Measurements from ENCODE around the gene PAK6.

Gene PAK6

GRCh38 chr15:40241269-40242212 is 2.7 kb downstream of the PAK6 start:
- DNase-seq, result no peak

DNA sequence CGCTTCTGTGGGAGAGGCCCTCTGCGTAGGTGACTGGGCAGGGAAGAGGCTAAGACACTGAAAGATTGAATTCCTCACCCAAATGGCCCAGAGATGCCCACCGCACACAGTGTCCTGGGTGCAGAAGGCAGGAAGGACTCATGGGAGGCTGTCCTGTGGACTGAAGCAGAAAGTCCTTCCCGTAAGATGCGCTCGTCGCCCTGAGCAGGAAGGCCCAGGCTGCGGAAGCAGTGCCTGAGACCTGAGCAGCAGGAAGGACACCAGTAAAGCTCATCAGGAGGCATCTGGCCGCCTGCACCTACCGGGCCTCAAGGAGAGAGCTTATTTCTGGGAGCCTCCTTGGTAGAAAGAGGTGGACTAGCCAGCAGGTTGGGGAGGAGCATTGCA is 3.3 kb downstream of the PAK6 start:
- DNase-seq, result no peak

GRCh38 chr15:40242601-40243000 is 3.7 kb downstream of the PAK6 start:
- no peak for DNase-seq

- no peak for DNase-seq
Measured at GRCh38 chr15:40243126-40243810, 4.4 kb downstream of the PAK6 start.

GRCh38 chr15:40244961-40245523 is 6.2 kb downstream of the PAK6 start:
- no peak for DNase-seq

DNA sequence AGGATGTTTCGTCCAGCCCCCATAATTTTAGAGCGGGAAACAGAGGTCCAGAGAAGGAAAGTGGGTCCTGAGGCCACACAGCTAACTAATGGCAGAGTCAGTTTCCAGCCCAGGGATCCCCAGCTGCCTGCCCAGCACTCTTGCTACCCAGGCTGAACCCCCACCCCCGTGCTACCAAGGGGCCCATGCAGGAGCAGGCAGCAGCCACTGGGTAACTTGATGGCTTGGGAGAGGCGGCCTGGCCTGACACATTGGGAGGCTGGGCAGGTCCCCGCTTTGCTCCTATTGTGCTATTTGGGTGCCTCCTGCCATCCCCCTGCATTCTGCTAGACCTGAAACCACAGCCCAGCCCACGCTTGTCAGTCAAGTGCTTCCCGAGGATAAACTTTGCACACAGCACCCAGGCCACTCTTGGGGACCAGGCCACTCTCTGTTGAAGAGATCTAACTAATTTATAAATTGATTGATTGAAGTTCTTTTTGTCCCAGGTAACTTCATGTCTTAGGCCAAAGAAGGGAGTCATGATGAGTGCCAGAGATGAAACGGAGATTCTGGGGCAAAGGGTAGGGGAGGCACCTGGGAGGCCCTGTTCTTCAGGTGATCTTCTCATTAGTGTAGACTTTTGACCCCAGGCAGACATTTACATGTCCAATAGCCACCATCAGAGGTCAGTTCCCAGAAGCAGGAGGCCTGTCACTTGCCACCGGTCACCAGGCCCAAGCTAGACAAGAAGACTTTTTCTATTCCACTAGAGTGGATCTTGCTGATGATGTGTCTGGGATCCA is 7.0 kb downstream of the PAK6 start:
- no peak for DNase-seq

GRCh38 chr15:40246496-40247280 is 7.8 kb downstream of the PAK6 start:
- DNase-seq, result no peak

GRCh38 chr15:40247406-40247971 is 8.6 kb downstream of the PAK6 start:
- no peak for DNase-seq

GRCh38 chr15:40248006-40248783 is 9.3 kb downstream of the PAK6 start:
- DNase-seq, result no peak

GRCh38 chr15:40249477-40250303 is 10.8 kb downstream of the PAK6 start:
- DNase-seq, result no peak

DNA sequence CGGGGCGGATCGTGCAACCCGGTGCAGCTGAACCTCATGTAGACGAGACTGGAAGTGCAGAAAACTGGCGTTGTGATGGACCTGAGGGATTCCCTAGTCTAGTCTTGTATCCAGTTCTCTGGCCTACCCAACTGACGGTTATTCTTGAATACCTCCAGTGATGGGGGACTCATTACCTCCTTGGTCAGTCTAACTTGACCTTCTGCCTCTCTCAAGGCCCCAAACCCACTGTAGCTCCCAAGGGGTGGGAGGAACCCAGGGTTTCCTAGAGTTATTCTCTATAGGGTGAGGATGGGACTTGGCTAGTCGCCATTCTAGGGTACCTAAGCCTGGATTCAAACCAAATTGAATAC is 11.4 kb downstream of the PAK6 start:
- DNase-seq, result no peak

- no peak for DNase-seq
Measured at GRCh38 chr15:40250771-40251483, 12.1 kb downstream of the PAK6 start.

- no peak for DNase-seq
Measured at GRCh38 chr15:40251486-40252140, 12.8 kb downstream of the PAK6 start.

DNA sequence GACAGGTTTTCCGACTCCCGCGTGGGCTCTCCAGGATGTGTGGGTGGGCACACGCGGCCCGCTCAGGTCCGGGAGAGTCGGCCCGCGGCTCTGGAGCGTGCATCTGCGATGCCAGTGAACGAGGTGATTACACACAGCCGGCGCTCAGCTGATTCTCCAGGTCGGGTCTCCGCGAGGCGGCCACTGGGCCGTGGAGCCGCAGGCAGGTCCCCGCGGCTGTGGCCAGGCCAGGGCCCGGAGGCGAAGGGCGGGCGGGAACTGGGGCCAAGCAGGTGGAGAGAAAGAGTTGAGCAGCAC is 13.2 kb downstream of the PAK6 start:
- no peak for DNase-seq

- DNase-seq, result peak; percentile 35
Measured at GRCh38 chr15:40252438-40253166, 13.7 kb downstream of the PAK6 start.

GRCh38 chr15:40253167-40253790 is 14.4 kb downstream of the PAK6 start:
- no peak for DNase-seq

GRCh38 chr15:40254452-40254851 is 15.6 kb downstream of the PAK6 start:
- DNase-seq, result no peak

- DNase-seq, result no peak
Measured at GRCh38 chr15:40255033-40255432, 16.2 kb downstream of the PAK6 start.

Data from activated T-cell treated with anti-CD3 and anti-CD28 coated beads, Interleukin-2, amount 50 U/mL, for 1 hour (primary cell).